Adrenal gland (tissue), 12 donors: ENCODE results near the gene NFIC. TPM values are rescaled to one million over a fixed set of nuclear protein-coding genes. Genes with fewer than 3 reads are reported as not detected.

Source experiments
- DNase-seq, 7 donors: peaks; one replicate each; pipeline ENCODE4 v3.0.0-alpha.2; 2019 to 2020
- H3K27ac ChIP-seq, 5 donors: fragments of 200-600 bp; sonication (generic) in 4 of 5; 1 replicate in 3 of 5; 2 replicates in 2 of 5; pipeline versions ENCODE4 v1.5.1 to v1.8.0; 2016 to 2020; ENCODE audit warnings: mild to moderate bottlenecking in 1 of 5
- H3K27me3 ChIP-seq: fragments of 200-600 bp; 2 replicates; pipeline ENCODE4 v1.8.0; 2021
- H3K36me3 ChIP-seq, 2 donors: fragments of 200-600 bp; replicated peaks in 1 of 2; 1 replicate in 1 of 2; 2 replicates in 1 of 2; pipeline versions ENCODE4 v1.5.1 to v1.8.0; 2018 to 2022
- H3K4me1 ChIP-seq, 2 donors: fragments of 200-600 bp; replicated peaks in 1 of 2; 1 replicate in 1 of 2; 2 replicates in 1 of 2; pipeline versions ENCODE4 v1.5.1 to v1.8.0; 2018 to 2021
- H3K4me3 ChIP-seq, 4 donors: fragments of 200-600 bp; sonication (generic) in 3 of 4; one replicate each; pipeline ENCODE4 v1.5.1; 2016 to 2018
- H3K9me3 ChIP-seq, 3 donors: fragments of 200-600 bp; sonication (generic) in 1 of 3; replicated peaks in 1 of 3; 1 replicate in 2 of 3; 2 replicates in 1 of 3; pipeline versions ENCODE4 v1.5.1 to v1.8.0; 2016 to 2021
- POLR2A ChIP-seq, 2 donors: fragments of 450-650 bp; IDR thresholded peaks; one replicate each; pipeline ENCODE4 v1.6.1; 2017; ENCODE audit warnings: antibody characterized with exemption in 2 of 2, mild to moderate bottlenecking in 2 of 2, moderate library complexity in 1 of 2
- WGBS, 4 donors: extraction: QIAGEN DNeasy Blood & Tissue Kit in 2 of 4; methylation state at CpG; one replicate each; pipeline versions ENCODE4 v1.1.5 to v1.1.7; 2013 to 2017; 5-methylcytosine and 5-hydroxymethylcytosine counted together
- intact Hi-C, 2 donors: fragments of 100-400 bp; cut with DNase I; formaldehyde crosslinking; loops; one replicate each; pipeline versions ENCODE4 v1.14.1 to v1.15.0; 2022 to 2023
- polyA plus RNA-seq, 3 donors: library from polyadenylated mRNA; stranded (reverse); fragments of 200-250 nt in 2 of 3; fragments of 350-450 nt in 1 of 3; fragmentation: Illumina TruSeq in 1 of 3; extraction: RNeasy Lipid Tissue Mini Kit (QIAGEN cat#74804) in 1 of 3; gene quantifications; one replicate each; pipeline ENCODE4 v1.2.3, GENCODE V29; 2013 to 2014
- total RNA-seq, 9 donors: library from RNA; depleted of rRNA in 4 of 9; stranded (reverse); fragments of >200 nt in 4 of 9; fragments of 120-200 nt in 1 of 9; fragmentation: NEBNext Ultra II Directional in 1 of 9; extraction: Animal tissue kit (Norgen Biotek cat#: 25700) in 1 of 9; gene quantifications; one replicate each; pipeline versions ENCODE4 v1.1.0 to v1.2.4, GENCODE V29; 2013 to 2023
- TF ChIP-seq, protein P1 (sequence below), 6 experiments: fragments of 450-650 bp in 4 of 6; fragments of 200-600 bp in 2 of 6; sonication (generic) in 1 of 6; IDR thresholded peaks; 1 replicate in 5 of 6; 2 replicates in 1 of 6; pipeline versions ENCODE4 v1.5.1 to v1.8.0; 2016 to 2021; ENCODE audit warnings: antibody characterized with exemption in 6 of 6, mild to moderate bottlenecking in 2 of 6, moderate library complexity in 1 of 6
- donor health status: healthy with polysubstance abuse.
- donor health status: Bipolar disorder and iron deficiency.
- donor health status: DM: yes; HTN: yes; CAD: no.
- donor health status: DM: no; HTN: no; CAD: no.
- donor health status: DM: no; HTN: no; CAD: no.
- donor health status: DM: yes; HTN: yes; CAD: no.

NFIC gene
- total and polyA plus RNA-seq, 12 donors = 3.5 to 329 (median 171) TPM

GRCh38 chr19:3431760-3432397, 65.5 kb downstream of the NFIC start:
- H3K27me3 ChIP-seq = no peaks in the 10 kb centered on the region
- H3K27ac ChIP-seq = peak overlapping the region in 3 of 5 donors; percentile 47 to 93 (median 64)
- no peak for DNase-seq
- no peak for TF ChIP-seq POLR2A (IDR thresholded peaks at IDR 0.05)
- TF ChIP-seq, protein P1, sequence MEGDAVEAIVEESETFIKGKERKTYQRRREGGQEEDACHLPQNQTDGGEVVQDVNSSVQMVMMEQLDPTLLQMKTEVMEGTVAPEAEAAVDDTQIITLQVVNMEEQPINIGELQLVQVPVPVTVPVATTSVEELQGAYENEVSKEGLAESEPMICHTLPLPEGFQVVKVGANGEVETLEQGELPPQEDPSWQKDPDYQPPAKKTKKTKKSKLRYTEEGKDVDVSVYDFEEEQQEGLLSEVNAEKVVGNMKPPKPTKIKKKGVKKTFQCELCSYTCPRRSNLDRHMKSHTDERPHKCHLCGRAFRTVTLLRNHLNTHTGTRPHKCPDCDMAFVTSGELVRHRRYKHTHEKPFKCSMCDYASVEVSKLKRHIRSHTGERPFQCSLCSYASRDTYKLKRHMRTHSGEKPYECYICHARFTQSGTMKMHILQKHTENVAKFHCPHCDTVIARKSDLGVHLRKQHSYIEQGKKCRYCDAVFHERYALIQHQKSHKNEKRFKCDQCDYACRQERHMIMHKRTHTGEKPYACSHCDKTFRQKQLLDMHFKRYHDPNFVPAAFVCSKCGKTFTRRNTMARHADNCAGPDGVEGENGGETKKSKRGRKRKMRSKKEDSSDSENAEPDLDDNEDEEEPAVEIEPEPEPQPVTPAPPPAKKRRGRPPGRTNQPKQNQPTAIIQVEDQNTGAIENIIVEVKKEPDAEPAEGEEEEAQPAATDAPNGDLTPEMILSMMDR (IDR thresholded peaks at IDR 0.05) = no peak
- H3K36me3 ChIP-seq = peaks cover 0 to 43% of the 10 kb centered on the region in 2 donors
- intact Hi-C loops = no loop called here
- H3K9me3 ChIP-seq = no peaks in the 10 kb centered on the region
- H3K4me3 ChIP-seq = no peak overlapping the region
- peaks cover 12 to 77% of the 10 kb centered on the region in 2 donors for H3K4me1 ChIP-seq
- WGBS, 4 donors = 86 to 94% (median 86%) methylated on average over 10 to 18 of the region's 18 CpGs

DNA sequence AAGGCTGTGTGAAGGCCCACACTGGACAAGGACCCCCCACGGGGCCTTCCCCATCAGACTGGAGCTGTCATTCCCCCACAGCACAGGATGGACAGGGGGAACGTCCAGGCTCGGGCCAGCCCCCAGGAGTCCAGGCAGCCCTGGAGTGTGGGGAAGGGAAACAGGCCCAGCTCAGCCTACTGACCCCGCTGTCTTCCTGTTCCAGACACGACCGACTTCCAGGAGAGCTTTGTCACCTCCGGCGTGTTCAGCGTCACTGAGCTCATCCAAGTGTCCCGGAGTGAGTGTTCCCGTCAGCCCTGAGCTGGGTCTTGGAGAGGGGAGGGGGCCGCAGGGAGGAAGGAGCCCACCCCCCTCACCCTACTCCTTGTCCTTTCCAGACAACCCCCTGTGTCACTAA, 66.9 kb downstream of the NFIC start:
- peaks cover 0 to 53% of the 10 kb centered on the region in 2 donors for H3K36me3 ChIP-seq
- peaks cover 12 to 65% of the 10 kb centered on the region in 2 donors for H3K4me1 ChIP-seq
- H3K4me3 ChIP-seq = no peak overlapping the region
- no peaks in the 10 kb centered on the region for H3K27me3 ChIP-seq
- H3K27ac ChIP-seq = peak overlapping the region; percentile 31 to 93 (median 72)
- intact Hi-C loops = no loop called here
- no peak for TF ChIP-seq POLR2A (IDR thresholded peaks at IDR 0.05)
- TF ChIP-seq, protein P1 (IDR thresholded peaks at IDR 0.05) = no peak
- WGBS, 4 donors = 65 to 78% (median 72%) methylated on average over 6 to 12 of the region's 12 CpGs
- peak in 2 of 7 donors; percentile 54 to 60 for DNase-seq
- no peaks in the 10 kb centered on the region for H3K9me3 ChIP-seq

GRCh38 chr19:3433805-3434540, 67.6 kb downstream of the NFIC start:
- 80 to 86% (median 85%) methylated on average over 11 of the region's 11 CpGs for WGBS, 4 donors
- Histone ChIP-seq H3K27me3 (no peaks in the 10 kb centered on the region), H3K27ac (peak overlapping the region; percentile 45 to 93 (median 72)), H3K36me3 (peaks cover 0 to 60% of the 10 kb centered on the region in 2 donors), H3K4me1 (peaks cover 12 to 58% of the 10 kb centered on the region in 2 donors), H3K9me3 (no peaks in the 10 kb centered on the region), H3K4me3 (peak overlapping the region in 1 of 4 donors; percentile 41)
- intact Hi-C loops = no loop called here
- DNase-seq = no peak
- TF ChIP-seq POLR2A (IDR thresholded peaks at IDR 0.05) = no peak
- TF ChIP-seq, protein P1 (IDR thresholded peaks at IDR 0.05) = no peak
